Measurements from ENCODE around the gene MRFAP1.

DNA sequence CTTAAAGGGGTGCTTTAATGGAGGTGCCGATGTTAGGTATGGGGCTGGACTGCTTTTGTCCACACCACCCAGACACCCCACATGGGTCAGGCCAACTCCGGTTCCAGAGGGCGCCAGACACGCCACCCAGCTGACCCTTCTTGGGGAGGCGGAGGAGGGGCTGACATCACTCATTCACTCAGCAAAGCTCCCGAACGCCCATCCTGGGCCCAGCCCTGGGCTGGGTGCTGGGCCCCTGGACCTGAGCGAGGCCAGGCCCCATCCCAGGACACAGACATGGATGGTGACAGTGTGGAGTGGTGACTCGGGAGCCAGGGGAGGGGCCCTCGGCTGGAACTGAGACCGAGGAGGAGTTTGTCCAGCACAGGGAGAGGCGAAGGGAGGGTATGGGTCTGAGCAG, 37.4 kb upstream of the MRFAP1 start:
- TF ChIP-seq, protein P1, sequence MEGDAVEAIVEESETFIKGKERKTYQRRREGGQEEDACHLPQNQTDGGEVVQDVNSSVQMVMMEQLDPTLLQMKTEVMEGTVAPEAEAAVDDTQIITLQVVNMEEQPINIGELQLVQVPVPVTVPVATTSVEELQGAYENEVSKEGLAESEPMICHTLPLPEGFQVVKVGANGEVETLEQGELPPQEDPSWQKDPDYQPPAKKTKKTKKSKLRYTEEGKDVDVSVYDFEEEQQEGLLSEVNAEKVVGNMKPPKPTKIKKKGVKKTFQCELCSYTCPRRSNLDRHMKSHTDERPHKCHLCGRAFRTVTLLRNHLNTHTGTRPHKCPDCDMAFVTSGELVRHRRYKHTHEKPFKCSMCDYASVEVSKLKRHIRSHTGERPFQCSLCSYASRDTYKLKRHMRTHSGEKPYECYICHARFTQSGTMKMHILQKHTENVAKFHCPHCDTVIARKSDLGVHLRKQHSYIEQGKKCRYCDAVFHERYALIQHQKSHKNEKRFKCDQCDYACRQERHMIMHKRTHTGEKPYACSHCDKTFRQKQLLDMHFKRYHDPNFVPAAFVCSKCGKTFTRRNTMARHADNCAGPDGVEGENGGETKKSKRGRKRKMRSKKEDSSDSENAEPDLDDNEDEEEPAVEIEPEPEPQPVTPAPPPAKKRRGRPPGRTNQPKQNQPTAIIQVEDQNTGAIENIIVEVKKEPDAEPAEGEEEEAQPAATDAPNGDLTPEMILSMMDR (IDR thresholded peaks at IDR 0.05; ENCODE audit: poor library complexity, severe bottlenecking), result no peak
- TF ChIP-seq TAF1 (IDR thresholded peaks at IDR 0.05; ENCODE audit: low read depth) (no peak), EP300 (conservative IDR thresholded peaks at IDR 0.05; ENCODE audit: poor library complexity, severe bottlenecking) (no peak), MXI1 (conservative IDR thresholded peaks at IDR 0.05; ENCODE audit: poor library complexity, severe bottlenecking) (no peak), EZH2 (IDR thresholded peaks at IDR 0.05; ENCODE audit: borderline replicate concordance, insufficient read depth, low read length, poor library complexity, severe bottlenecking) (no peak), POLR2AphosphoS5 (IDR thresholded peaks at IDR 0.05) (no peak), SMC3 (conservative IDR thresholded peaks at IDR 0.05; ENCODE audit: poor library complexity) (no peak), RAD21 (conservative IDR thresholded peaks at IDR 0.05) (no peak)
- TF ChIP-seq, protein P2, sequence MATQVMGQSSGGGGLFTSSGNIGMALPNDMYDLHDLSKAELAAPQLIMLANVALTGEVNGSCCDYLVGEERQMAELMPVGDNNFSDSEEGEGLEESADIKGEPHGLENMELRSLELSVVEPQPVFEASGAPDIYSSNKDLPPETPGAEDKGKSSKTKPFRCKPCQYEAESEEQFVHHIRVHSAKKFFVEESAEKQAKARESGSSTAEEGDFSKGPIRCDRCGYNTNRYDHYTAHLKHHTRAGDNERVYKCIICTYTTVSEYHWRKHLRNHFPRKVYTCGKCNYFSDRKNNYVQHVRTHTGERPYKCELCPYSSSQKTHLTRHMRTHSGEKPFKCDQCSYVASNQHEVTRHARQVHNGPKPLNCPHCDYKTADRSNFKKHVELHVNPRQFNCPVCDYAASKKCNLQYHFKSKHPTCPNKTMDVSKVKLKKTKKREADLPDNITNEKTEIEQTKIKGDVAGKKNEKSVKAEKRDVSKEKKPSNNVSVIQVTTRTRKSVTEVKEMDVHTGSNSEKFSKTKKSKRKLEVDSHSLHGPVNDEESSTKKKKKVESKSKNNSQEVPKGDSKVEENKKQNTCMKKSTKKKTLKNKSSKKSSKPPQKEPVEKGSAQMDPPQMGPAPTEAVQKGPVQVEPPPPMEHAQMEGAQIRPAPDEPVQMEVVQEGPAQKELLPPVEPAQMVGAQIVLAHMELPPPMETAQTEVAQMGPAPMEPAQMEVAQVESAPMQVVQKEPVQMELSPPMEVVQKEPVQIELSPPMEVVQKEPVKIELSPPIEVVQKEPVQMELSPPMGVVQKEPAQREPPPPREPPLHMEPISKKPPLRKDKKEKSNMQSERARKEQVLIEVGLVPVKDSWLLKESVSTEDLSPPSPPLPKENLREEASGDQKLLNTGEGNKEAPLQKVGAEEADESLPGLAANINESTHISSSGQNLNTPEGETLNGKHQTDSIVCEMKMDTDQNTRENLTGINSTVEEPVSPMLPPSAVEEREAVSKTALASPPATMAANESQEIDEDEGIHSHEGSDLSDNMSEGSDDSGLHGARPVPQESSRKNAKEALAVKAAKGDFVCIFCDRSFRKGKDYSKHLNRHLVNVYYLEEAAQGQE (IDR thresholded peaks at IDR 0.05; ENCODE audit: borderline replicate concordance), result no peak

Measured in neural cell (in vitro differentiated cells).